Thyroid gland (tissue), 4 donors: ENCODE data around the gene SGCD.

Experiments
- CTCF ChIP-seq, 6 experiments: fragments of 200-600 bp in 3 of 6; fragments of 450-650 bp in 3 of 6; sonication (generic) in 3 of 6; IDR thresholded peaks; one replicate each; pipeline ENCODE4 v1.5.1; 2016 to 2019; ENCODE audit warnings: antibody characterized with exemption in 6 of 6, mild to moderate bottlenecking in 2 of 6, inconsistent platforms in 1 of 6, moderate library complexity in 1 of 6
- POLR2A ChIP-seq, 2 donors: fragments of 450-650 bp; IDR thresholded peaks; one replicate each; pipeline ENCODE4 v1.6.1; 2017; ENCODE audit warnings: antibody characterized with exemption in 2 of 2, mild to moderate bottlenecking in 2 of 2, moderate library complexity in 1 of 2

DNA sequence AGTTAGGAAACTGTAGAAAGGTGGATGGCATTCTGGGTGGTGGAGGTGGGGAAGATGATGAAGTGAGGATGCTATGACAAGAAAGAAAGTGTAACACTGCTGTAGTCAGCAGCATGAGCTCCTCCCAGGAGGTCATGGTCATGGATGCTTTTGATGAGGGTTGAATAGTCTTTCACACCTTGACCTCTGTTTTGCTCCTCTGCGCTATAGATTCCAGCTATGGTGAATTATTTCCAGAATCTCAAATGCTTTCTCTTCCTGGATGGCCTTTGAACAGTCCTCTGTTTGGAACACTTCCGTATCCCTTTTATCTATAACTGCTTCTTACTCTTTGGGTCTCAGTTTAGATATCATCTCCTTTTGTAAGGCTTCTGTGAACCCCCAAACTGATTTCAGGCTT lies 357.3 kb downstream of the SGCD start:
- TF ChIP-seq CTCF (IDR thresholded peaks at IDR 0.05) (no peak), POLR2A (IDR thresholded peaks at IDR 0.05) (no peak)
